D721Med (cell line): ENCODE results near the gene CPTP.

ENCODE experiments used
- DNase-seq: peaks from one replicate; pipeline ENCODE4 v3.0.0; 2011; ENCODE audit warnings: low spot score; ENCODE audit not compliant: insufficient read length
- FAIRE-seq: peaks from 2 replicates; lab custom pipeline; 2011; peaks lifted over from hg19 to GRCh38; lab: Jason Lieb, UNC
- CTCF ChIP-seq: IDR thresholded peaks from 2 replicates; pipeline ENCODE4 v1.5.1; 2012; ENCODE audit warnings: mild to moderate bottlenecking, control low read depth; ENCODE audit not compliant: insufficient read depth; ENCODE audit errors: missing control alignments

CPTP gene

GRCh38 chr1:1345384-1345783, 20.8 kb downstream of the CPTP start:
- FAIRE-seq (no peak), DNase-seq (no peak)
- no peak for TF ChIP-seq CTCF

GRCh38 chr1:1345860-1346500, 21.4 kb downstream of the CPTP start:
- DNase-seq: no peak
- no peak for TF ChIP-seq CTCF
- FAIRE-seq: no peak

- FAIRE-seq (no peak), DNase-seq (no peak)
- TF ChIP-seq CTCF: no peak
Measured at GRCh38 chr1:1346501-1346890, 21.9 kb downstream of the CPTP start.

GRCh38 chr1:1347026-1347595, 22.5 kb downstream of the CPTP start:
- DNase-seq (no peak), FAIRE-seq (no peak)
- TF ChIP-seq CTCF: no peak

- no peak for FAIRE-seq
- no peak for TF ChIP-seq CTCF
- DNase-seq: no peak
Measured at GRCh38 chr1:1347663-1348419, 23.2 kb downstream of the CPTP start.

- DNase-seq (no peak), FAIRE-seq (no peak)
- TF ChIP-seq CTCF: no peak
Measured at GRCh38 chr1:1348420-1349255, 24.0 kb downstream of the CPTP start.
